Glomerular endothelial cell (primary cell): Measurements from ENCODE around the gene IGF1. TPM values are rescaled to one million over a fixed set of nuclear protein-coding genes. Genes with fewer than 3 reads are reported as not detected.
"Not testable (repeated sequence)": the region's sequence is repeated elsewhere in the genome, so short reads cannot be mapped to it uniquely, and the experiment has no call there.

Source experiments
- DNase-seq: peaks from one replicate; pipeline ENCODE4 v3.0.0-alpha.2; 2011; ENCODE audit warnings: low read depth, low spot score; ENCODE audit errors: extremely low read depth
- total RNA-seq: library from RNA; depleted of rRNA; stranded (reverse); fragments of >200 nt; gene quantifications from 2 replicates; pipeline ENCODE4 v1.2.3, GENCODE V29; 2015

IGF1 gene
- total RNA-seq, 1 donor from 2014 or later: 0.06 TPM

GRCh38 chr12:102463659-102464249 is 16.6 kb downstream of the IGF1 start:
- DNase-seq: no peak

- no peak for DNase-seq
These were observed 17.4 kb downstream of the IGF1 start for GRCh38 chr12:102462795-102463465.

GRCh38 chr12:102462386-102462785 is 18.0 kb downstream of the IGF1 start:
- no peak for DNase-seq

- no peak for DNase-seq
These were observed 18.9 kb downstream of the IGF1 start for GRCh38 chr12:102461501-102461900.

- no peak for DNase-seq
These were observed 21.0 kb downstream of the IGF1 start for GRCh38 chr12:102459314-102459713.

DNA sequence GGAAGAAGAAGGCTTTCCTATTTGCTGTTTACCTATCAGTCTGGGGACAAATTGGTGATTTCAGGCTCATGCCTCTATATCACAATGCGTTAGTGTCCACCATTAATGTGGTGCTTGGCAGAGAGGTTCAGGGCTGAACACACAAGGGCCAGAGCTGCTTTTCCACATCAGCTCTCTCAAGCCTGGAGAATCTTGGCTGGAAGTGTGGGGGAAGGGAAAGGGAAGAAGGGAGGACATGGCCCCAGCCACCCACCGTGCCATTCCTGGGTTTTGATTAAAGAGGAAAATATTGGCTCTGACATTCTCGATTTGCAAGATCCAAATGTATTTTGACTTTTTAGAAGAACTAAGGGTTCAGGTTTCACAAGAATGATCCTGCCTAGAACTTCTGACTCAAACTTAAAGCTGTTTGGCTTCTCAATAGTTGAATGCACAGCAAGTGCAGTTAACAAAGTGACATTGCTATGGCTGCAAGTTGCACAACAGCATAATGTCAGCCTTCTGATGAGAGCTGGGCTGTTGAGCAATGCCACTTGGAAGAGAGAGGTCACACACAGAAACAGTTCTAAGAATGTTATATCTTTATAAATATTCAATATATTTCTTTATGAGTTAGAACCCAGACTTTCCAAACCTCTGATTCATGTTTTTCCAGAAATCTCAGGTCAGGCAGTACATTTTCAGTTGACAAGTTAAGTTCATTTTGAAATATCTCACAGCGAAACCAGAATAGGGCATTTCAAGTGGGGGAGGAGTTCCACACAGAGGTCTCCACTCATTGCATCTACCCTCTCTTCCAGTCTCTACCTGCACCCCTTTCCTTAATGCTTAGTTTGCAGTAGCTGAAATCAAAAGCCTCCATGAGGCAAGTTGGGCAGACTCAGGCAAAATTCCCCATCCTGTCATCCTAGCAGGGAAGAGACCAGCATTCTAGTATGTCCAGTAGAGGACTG is 25.3 kb downstream of the IGF1 start:
- DNase-seq: no peak

DNA sequence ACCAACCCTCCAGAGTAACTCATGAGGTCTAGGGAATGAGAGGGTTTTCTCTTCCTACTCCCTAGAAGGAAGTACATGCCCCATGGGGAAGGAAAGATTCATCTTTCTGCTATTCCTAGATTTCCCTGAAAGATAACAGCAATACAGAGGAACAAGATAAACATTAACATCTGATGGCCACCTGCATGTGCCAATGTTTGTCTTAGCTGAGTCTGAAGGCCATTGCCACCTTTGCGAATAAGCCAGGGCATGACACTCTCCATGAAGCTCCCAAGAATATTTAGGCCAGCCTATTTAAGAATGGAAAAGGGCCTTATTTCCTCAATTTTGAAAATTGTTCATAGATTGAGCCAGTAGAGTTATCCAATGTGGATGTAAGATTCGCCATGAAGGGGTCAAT is 26.0 kb downstream of the IGF1 start:
- DNase-seq: no peak

- no peak for DNase-seq
These were observed 27.8 kb downstream of the IGF1 start for GRCh38 chr12:102452605-102453004.

DNA sequence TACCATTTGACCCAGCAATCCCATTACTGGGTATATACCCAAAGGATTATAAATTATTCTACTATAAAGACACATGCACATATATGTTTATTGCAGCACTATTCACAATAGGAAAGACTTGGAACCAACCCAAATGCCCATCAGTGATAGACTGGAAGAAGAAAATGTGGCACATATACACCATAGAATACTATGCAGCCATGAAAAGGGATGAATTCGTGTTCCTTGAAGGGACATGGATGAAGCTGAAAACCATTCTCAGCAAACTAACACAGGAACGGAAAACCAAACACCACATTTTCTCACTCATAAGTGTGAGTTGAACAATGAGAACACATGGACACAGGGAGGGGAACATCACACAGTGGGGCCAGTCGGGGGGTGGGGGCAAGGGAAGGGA is 31.3 kb downstream of the IGF1 start:
- DNase-seq: not testable (repeated sequence)

DNA sequence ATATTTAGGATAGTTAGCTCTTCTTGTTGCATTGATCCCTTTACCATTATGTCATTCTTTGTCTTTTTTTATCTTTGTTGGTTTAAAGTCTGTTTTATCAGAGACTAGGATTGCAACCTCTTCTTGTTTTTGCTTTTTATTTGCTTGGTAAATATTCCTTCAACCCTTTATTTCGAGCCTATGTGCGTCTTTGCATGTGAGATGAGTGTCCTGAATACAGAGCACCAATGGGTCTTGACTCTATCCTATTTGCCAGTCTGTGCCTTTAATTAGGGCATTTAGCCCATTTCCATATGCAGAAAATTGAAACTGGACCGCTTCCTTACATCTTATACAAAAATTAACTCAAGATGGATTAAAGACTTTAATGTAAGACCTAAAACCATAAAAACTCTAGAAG is 32.9 kb downstream of the IGF1 start:
- not testable (repeated sequence) for DNase-seq

- no peak for DNase-seq
These were observed 35.7 kb downstream of the IGF1 start for GRCh38 chr12:102444707-102445106.

DNA sequence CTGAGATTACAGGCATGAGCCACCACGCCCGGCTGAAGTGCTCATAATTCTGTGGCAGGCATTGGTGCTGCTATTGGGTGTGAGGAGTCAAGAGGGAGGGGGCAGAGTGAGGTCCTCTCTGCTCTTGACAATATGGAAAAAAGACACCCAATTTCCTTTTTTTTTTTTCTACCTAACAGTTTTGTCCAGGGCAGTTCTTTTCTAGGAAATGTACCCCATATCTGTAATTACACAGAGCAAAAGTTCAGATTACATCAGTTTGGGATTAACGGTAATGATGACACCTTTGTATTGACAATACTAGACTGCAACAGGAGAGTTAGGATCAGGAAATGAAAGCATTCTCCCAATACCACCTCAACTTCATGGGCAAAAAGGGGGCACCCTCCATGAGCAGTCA is 36.3 kb downstream of the IGF1 start:
- no peak for DNase-seq

DNA sequence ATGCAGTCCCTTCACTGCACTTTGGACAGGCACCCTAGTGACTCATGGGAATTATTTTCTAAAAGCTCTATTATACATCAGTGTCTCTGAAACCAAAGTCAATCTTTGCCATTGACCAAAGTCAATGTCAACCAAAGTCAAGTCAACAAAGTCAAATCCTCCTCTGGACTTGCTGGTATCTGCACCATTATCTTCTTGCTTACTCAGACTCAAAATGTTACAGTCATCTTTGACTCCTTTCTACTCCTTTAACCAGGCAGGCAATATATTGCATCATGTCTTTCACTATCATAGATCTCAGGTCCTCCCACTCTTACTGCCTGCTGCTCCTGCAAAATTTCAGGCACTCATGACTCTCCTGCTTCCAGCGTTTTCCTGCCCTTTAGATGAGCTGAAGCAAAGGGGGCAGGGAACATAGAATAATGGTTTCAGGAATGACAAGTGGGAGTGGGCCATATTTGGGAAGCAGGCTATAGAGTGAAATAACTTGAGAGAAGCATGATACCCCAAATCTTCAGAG is 39.2 kb downstream of the IGF1 start:
- no peak for DNase-seq

- DNase-seq: no peak
These were observed 40.6 kb downstream of the IGF1 start for GRCh38 chr12:102439426-102440405.

DNA sequence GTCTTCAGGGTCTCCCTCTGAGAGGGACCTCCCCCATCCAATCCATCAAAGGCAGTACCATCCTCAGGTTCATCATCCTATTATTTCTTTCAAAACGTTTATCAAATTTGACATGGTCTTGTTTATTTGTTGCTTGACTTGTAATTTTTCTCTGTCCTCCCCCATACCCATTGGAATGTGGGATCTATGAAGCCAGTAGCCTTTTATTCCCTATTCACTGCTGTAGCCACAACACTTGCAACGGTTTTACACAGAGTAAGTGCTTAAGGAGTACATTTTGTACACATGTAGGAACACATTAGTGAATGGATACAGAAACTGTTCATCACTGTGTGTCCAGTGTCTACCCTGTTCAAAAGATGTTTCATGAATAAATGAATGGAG is 41.5 kb downstream of the IGF1 start:
- DNase-seq: no peak

DNA sequence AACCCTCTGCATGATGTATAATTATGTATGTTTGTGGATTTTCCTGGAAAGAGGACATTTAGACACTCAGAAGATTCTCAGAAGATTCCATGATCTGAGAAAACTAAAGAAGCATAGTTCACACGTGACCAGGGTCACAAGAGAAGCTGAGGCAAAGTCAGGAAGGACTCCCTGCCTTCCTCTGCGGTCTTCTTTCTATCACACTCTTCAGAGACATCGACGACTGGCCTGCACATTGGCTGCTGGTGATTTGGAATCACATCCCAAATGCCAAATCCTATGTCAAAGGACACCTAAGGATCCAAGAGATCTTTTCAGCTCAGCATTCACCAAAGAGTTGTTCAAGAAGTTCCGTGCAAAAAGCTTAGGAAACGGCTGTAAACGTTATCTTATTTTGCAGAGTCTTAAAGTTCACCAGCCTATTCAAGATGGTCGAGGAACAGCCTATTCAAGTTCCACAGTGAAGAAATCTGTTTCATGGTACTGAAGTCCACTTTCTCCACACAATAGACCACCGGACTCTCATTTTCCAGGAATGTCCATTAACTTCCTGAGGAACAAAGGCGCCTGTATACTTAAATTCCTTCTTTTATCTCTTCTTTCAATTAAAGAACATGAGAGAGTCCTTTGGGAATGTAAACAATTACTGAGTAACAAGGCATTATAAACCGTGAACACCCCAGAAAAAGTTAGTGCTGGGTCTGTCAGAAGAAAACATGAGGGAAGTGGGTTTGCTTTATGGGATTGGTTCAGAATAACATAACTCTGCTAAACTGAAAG is 42.1 kb downstream of the IGF1 start:
- DNase-seq: no peak

- DNase-seq: no peak
These were observed 42.9 kb downstream of the IGF1 start for GRCh38 chr12:102437511-102437910.

DNA sequence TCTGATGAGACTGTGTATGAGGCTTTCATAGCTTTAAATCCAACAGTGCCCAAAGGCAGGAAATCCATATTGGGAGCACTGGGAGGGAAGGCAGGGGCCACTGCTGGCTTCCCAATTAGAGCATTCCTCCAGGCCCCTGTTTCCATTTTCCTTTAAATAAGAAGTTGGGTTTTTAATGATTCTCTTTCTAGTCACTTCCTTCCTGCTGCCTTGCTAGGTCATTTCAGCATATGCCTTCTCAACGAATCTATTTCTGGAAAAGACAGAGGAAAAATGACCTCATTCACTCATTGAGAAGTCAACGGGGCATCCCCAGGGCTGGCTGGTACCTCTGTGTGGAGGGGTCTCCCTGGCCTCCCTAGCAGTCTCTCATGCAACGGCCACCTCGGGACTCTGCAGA is 43.5 kb downstream of the IGF1 start:
- DNase-seq: no peak

GRCh38 chr12:102435827-102436436 is 44.4 kb downstream of the IGF1 start:
- DNase-seq: no peak
